ENCODE results near the gene TGM3.

DNA sequence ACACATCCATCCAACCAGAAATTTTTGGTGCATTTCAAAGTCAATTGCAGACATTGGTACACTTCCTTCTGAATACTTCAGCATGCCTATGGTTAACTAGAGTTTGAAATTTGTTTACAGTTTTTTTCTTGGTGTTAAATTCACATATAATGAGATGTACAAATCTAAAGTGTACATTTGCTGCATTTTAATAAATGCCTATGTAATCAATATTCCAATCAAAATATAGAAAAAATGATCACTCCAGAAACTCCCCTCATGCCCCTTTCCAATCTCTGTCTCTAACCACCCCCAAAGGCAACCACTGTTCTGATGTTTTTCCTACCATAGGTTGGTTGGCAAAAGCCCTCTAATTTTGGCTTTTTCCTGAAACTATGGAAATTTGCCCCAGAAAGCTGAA, 77.3 kb downstream of the TGM3 start:
- TF ChIP-seq, protein P1, sequence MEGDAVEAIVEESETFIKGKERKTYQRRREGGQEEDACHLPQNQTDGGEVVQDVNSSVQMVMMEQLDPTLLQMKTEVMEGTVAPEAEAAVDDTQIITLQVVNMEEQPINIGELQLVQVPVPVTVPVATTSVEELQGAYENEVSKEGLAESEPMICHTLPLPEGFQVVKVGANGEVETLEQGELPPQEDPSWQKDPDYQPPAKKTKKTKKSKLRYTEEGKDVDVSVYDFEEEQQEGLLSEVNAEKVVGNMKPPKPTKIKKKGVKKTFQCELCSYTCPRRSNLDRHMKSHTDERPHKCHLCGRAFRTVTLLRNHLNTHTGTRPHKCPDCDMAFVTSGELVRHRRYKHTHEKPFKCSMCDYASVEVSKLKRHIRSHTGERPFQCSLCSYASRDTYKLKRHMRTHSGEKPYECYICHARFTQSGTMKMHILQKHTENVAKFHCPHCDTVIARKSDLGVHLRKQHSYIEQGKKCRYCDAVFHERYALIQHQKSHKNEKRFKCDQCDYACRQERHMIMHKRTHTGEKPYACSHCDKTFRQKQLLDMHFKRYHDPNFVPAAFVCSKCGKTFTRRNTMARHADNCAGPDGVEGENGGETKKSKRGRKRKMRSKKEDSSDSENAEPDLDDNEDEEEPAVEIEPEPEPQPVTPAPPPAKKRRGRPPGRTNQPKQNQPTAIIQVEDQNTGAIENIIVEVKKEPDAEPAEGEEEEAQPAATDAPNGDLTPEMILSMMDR (conservative IDR thresholded peaks at IDR 0.05; ENCODE audit: low read depth, low read length) = no peak
- TF ChIP-seq MAFK (IDR thresholded peaks at IDR 0.05; ENCODE audit: low read depth, low read length) (peak; percentile 27; the same call in 1 of the 2 replicates), POLR2A (IDR thresholded peaks at IDR 0.05; ENCODE audit: low read depth, low read length) (no peak), RAD21 (IDR thresholded peaks at IDR 0.05; ENCODE audit: low read length) (no peak), MXI1 (IDR thresholded peaks at IDR 0.05; ENCODE audit: borderline replicate concordance, low read depth, low read length) (no peak)
- TF ChIP-seq, protein P2, sequence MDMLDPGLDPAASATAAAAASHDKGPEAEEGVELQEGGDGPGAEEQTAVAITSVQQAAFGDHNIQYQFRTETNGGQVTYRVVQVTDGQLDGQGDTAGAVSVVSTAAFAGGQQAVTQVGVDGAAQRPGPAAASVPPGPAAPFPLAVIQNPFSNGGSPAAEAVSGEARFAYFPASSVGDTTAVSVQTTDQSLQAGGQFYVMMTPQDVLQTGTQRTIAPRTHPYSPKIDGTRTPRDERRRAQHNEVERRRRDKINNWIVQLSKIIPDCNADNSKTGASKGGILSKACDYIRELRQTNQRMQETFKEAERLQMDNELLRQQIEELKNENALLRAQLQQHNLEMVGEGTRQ (IDR thresholded peaks at IDR 0.05; ENCODE audit: low read depth, low read length) = no peak
